ENCODE results near the gene GRIK5. TPM values are rescaled to one million over a fixed set of nuclear protein-coding genes. Genes with fewer than 3 reads are reported as not detected.

The GRIK5 gene
- total and polyA plus RNA-seq, 2 donors (not counting 3 experiments of a cell fraction or from before 2014, with no cell fraction given), result 0.80 to 2.2 TPM

DNA sequence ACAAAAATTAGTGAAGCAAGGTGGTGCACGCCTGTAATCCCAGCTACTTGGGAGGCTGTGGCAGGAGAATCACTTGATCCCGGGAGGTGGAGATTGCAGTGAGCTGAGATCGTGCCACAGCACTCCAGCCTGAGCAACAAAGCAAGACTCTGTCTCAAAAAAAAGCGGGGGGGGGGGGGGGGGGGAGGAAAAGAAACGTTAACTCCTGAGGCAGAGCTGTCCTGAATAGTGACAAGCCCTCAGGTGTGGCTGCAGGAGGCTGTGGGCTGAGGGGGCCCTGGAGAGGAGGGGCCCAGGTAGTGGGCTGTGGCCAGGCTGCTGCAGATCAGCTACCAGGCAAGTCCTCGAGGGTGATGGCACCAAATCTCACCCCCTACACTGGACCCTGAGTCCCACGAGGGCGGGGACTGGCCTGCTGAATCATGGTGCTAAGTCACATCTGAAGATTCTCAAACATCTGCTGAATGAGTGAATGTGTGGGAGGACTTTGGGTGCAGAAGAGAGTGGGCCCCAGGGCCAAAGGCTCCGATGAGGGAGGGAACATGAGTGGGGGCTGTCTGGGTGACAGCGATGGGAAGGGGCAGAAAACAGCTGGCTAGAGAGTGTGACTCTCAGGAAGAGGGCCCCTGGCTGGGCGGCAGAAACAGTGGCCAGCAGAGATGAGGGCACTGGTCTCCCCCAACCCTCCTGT, 51.4 kb downstream of the GRIK5 start:
- Histone ChIP-seq H3K4me3 (replicated peaks in 1 of 3; ENCODE audit: insufficient read depth in 1 of 3, low read depth in 1 of 3, low read length in 3 of 3) (no peak overlapping the region), H3K9me3 (replicated peaks; ENCODE audit: control insufficient read depth, insufficient read depth, low read length) (no peaks in the 10 kb centered on the region), H2AFZ (ENCODE audit: low read depth, low read length) (no peak overlapping the region), H3K9me1 (replicated peaks; ENCODE audit: control insufficient read depth, extremely low read depth, insufficient read depth, low read length) (no peaks in the 10 kb centered on the region), H3K9ac (replicated peaks; ENCODE audit: extremely low read depth, insufficient read depth, low read length) (no peak overlapping the region), H3K27ac (ENCODE audit: insufficient read depth, low read depth, low read length) (no peak overlapping the region), H3K4me2 (ENCODE audit: insufficient read depth, low read length) (no peak overlapping the region), H3K36me3 (ENCODE audit: control insufficient read depth in 2 of 2, extremely low read depth in 1 of 2, insufficient read depth in 2 of 2, low read length in 2 of 2) (no peaks in the 10 kb centered on the region), H3K27me3 (ENCODE audit: control insufficient read depth in 2 of 2, insufficient read depth in 2 of 2, low read length in 2 of 2) (no peaks in the 10 kb centered on the region), H4K20me1 (replicated peaks; ENCODE audit: control insufficient read depth, extremely low read depth, insufficient read depth, low read length) (no peaks in the 10 kb centered on the region), H3K79me2 (ENCODE audit: control insufficient read depth, insufficient read depth, low read length) (no peaks in the 10 kb centered on the region), H3K4me1 (ENCODE audit: control insufficient read depth, extremely low read depth, insufficient read depth, low read length) (no peaks in the 10 kb centered on the region)
- no peak for FAIRE-seq
- TF ChIP-seq, protein P1, sequence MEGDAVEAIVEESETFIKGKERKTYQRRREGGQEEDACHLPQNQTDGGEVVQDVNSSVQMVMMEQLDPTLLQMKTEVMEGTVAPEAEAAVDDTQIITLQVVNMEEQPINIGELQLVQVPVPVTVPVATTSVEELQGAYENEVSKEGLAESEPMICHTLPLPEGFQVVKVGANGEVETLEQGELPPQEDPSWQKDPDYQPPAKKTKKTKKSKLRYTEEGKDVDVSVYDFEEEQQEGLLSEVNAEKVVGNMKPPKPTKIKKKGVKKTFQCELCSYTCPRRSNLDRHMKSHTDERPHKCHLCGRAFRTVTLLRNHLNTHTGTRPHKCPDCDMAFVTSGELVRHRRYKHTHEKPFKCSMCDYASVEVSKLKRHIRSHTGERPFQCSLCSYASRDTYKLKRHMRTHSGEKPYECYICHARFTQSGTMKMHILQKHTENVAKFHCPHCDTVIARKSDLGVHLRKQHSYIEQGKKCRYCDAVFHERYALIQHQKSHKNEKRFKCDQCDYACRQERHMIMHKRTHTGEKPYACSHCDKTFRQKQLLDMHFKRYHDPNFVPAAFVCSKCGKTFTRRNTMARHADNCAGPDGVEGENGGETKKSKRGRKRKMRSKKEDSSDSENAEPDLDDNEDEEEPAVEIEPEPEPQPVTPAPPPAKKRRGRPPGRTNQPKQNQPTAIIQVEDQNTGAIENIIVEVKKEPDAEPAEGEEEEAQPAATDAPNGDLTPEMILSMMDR (IDR thresholded peaks at IDR 0.05; ENCODE audit: extremely low read depth in 1 of 2, insufficient read depth in 1 of 2, low read depth in 1 of 2, low read length in 2 of 2), result no peak
- TF ChIP-seq JUN (IDR thresholded peaks at IDR 0.05; ENCODE audit: borderline replicate concordance, insufficient read depth, insufficient read length, low read depth) (no peak), POLR2A (IDR thresholded peaks at IDR 0.05; ENCODE audit: low read depth, low read length) (no peak), EZH2 (IDR thresholded peaks at IDR 0.05; ENCODE audit: borderline replicate concordance, low read depth, low read length, severe bottlenecking) (no peak), POLR2AphosphoS5 (IDR thresholded peaks at IDR 0.05; ENCODE audit: insufficient read depth, low read depth, low read length) (no peak), FOS (IDR thresholded peaks at IDR 0.05; ENCODE audit: borderline replicate concordance, insufficient read depth, low read length) (no peak), GATA2 (IDR thresholded peaks at IDR 0.05; ENCODE audit: insufficient read depth, insufficient read length, low read depth, low read length) (no peak), MYC (IDR thresholded peaks at IDR 0.05; ENCODE audit: low read depth, low read length) (no peak)
- TF ChIP-seq, protein P2, sequence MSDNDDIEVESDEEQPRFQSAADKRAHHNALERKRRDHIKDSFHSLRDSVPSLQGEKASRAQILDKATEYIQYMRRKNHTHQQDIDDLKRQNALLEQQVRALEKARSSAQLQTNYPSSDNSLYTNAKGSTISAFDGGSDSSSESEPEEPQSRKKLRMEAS (IDR thresholded peaks at IDR 0.05; ENCODE audit: insufficient read depth, insufficient read length), result no peak
- BruUV-seq (replicated peaks), result no TSS peak
- DNase-seq (ENCODE audit: low read depth, low spot score), result no peak
- POLR2A ChIA-PET, result no interaction called here
- intact Hi-C loops (cut with micrococcal nuclease) (no loop called here), dilution Hi-C loops (cut with MboI; ENCODE audit: extremely low pct_ligation_motif_present, low sequenced_read_pairs) (no loop called here)
- CTCF ChIA-PET, result interaction anchor here (0.6 to 2.6 kb wide), 3 partner anchors 11 to 23 kb away, joined by 3 to 10 read pairs (median 8); no protein-coding TSS in a partner anchor

All from endothelial cell of umbilical vein (primary cell).